GM19351 (cell line): ENCODE results near the gene CCKAR.

Experiments used
- ATAC-seq: cut with Tn5 transposase; IDR thresholded peaks from one replicate; pipeline ENCODE4 v1.9.1; 2021; ENCODE audit warnings: mild to moderate bottlenecking, moderate library complexity; ENCODE audit not compliant: unreplicated experiment

The CCKAR gene

DNA sequence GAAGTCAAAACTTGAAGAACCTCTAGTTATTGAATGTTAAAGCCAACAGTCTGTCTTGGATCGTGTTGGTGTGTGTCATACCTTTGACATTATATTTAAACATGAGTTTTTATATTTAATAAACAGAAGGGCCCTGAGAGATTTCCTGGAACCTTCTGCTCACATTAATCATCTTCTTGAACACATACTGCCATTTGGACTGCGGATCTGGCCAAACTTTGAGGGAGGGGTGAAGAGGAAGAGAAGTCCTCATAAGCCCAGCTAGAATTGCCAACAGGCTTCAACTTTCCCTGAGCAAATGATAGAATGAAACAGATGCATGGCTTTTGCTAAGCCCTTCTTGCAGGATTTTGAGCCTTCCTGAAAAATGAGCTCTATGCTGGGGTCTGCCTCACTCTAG lies 27.4 kb downstream of the CCKAR start:
- ATAC-seq: no peak

DNA sequence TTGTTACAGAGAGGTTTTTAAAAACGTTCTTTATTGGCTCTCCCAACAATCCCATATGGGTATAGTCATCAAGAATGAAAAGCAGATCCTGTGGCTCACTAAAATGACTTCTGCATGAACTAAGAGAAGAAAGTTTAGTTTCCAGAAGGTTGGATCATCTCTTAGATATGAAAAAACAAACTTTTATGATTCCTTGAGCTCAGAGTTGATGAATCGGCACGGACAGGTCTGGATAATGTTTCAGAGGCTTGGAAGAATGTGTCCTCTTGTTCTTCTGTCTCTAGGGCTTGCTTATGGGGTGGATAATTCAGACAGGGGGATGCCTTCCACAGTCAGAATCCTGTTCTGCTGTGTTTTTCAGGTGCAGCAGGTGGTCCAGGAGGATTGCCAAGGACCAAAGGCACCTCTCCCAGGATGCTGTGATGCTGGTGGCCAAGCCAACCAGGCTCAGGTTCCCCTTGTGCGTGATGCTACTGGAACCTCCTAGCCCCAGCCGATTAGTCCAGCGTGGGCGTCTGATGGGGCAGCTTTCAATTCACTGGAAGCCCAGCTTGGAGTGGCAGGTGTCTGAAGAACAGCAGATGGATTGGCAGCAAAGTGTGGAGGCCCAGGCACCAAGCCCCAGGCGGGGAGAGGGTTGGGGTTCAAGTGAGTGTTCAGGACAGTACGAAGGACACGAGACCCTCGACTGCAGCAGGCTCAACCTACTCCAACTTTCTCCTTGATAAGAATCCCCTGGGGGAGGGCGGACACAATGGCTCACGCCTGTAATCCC lies 30.3 kb downstream of the CCKAR start:
- ATAC-seq: no peak

DNA sequence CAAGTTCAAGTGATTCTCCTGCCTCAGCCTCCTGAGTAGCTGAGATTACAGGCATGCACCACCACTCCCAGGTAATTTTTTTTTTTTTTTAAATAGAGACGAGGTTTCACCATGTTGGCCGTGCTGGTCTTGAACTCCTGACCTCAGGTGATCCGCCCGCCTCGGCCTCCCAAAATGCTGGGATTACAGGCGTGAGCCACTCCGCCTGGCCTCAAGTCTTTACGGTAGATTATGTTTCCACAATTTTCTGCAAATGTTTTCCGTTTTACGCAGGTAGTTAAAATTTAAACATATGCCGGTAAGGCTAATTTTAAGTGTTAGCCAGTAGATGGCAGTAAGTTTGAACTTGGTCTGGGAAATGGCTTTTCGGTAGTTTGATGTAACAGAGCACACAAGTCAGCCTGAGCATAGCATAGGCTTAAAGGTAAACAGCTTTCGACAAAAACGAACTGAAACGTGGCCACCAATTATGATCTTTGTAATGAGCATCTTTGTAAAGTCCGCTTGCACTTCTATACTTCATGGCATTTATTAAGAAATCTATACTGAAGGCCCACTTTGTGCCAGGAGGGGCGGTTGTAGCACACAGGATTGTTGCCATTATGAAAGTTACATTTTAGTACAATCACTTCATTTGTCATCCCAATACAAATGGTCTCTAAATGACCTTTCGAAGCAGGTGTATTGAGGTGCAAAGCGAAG lies 31.1 kb downstream of the CCKAR start:
- peak; percentile 88 for ATAC-seq

DNA sequence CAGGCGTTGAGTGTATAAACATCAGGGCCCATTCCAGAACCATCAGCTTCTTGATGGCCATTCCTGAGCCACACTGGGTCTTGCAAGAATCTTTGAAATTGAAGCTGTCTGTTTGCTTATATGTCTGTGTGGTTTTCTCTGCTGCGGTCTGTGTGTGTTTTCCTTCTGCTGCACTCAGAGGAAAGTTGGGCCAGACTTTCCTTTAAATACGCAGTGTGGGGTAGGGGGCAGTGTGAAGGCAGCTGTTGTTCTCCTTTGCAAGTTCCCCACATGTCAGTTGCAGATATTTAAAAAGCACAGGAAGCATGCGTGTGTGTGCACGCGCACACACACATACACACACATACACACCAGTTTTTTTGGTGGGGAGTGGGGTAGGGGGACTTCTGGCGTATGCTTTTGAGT lies 32.1 kb downstream of the CCKAR start:
- ATAC-seq: no peak

DNA sequence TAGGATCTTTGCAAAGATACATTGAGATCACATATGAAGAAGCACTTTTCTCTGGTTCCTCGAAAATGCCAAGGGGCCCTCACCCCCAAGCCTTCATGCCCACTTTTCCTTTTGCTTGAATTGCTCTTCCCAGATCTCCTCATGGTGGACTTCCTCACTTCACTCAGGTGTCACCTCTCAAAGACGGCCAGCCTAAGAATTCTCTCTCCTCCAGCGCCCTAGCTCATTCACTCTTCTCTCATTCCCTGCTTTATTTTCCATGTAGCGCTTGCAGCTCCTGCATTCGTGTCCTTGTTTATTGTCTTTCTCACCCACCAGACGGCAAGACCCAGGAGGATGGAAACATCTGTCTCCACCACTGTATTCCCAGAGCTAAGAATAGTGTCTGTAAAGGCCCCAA lies 32.9 kb downstream of the CCKAR start:
- no peak for ATAC-seq

DNA sequence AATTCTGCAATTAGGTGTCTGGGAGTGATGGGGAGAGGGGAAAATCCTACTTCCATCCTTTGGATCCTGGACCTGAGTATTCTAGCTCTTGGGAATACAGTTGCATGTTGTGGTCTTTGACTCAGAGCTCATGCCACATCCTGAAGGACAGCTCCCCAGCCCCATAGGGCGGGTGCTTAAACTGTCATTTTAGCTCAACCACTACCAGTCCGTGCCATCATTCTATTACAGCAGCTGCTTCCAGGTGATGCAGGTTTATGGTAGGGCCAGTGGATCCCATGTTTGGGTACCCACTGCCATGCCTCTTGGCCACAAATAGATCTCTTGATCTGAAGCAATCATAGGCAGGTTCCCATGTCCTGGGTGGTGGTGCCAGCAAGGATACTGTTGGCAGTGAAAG lies 34.7 kb downstream of the CCKAR start:
- ATAC-seq: no peak

DNA sequence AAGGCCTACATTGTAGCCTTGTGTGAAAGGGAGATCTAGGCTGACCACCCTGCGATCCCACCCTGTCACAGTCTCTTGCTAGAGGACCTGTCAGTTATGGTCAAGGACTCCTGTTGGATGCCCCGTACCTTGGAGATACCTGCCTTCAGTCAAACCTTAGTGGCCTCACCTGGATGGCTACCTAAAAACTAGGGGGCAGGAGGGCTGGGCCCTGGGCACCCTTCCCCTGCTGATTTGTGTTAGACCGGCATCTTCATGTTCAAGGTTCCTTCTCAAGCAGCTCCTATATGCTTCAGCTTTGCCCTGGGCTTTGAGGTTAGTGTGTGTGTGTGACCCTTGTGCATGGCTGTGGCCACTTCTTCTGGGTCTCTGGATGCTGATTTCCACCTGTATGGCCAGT lies 35.3 kb downstream of the CCKAR start:
- no peak for ATAC-seq

DNA sequence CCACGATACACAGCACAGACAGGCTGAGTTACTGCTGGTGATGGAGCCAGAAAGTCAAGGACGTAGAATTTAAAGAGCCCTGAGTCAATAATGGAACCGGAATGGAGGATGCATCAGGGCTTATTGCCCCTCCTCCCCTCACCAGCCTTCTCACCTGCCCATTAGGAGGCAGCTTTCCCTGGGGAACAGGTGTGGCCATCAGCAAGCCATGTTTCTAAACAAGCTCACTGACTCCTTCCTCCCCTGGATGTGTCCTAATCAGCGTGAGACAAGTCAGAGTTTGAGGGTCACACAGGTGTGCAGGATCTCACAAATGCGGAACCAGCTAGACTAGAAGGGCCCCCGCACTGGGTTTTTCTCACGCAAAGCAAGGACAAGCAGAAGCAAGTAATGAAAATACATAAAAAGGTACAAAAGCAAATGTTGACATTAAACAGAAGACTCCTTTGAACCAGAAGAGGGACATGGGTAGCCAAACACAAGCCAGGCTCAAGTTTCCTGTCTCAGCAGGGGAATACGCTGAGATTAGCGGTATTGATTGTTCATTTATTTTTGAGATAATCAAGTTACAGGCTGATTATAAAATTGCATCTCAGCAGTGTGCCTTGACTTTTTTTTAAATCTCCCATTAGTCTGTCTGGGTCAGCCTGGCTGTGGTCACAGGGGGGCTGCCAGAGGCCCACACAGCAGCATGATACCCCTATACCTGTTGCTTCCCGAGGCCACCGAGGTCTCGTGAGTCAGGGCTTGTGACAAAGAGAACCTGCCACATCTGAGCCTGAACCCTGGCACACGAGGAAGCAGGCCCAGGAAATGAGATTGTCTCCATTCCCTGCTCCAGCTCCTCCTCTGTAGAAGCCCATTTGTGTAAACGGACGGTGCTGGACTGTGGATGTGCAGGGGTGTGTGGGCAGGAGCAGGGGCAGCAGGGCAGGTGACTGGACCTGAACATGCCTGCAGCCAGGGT lies 37.4 kb downstream of the CCKAR start:
- no peak for ATAC-seq

DNA sequence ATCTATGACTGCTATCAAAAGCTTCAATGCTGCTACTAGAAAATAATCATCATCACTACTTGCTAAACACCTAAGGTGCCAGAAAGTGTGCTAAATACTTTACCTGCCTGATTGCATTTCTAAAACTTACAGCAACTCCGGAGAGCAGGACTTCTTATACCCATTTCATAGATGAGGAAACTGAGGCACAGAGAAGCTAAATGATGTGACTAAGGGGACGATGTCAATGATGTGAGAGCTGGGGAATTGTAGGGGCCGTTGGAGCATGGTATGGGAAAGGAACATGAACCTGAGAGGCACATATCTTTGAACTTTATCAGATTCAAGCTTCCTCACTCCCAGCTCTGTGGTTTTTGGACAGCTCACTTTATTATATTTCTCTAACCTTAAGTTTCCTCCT lies 38.7 kb downstream of the CCKAR start:
- no peak for ATAC-seq

DNA sequence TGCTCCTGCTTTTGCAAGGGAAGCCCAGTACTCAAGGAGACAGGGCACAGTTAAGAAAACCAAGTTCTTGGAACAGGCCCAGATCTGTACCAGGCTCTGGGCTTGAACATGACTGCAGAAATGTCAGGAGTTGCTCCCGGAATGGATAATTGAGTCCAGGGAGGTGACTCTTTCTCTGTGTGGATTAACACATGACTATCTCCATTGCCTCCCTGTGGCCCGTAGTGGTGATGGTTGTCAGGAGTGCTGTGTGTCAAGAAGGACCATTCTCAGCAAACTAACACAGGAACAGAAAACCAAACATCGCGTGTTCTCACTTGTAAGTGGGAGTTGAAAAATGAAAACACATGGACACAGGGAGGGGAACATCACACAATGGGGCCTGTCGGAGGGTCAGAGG lies 39.9 kb downstream of the CCKAR start:
- ATAC-seq: no peak

DNA sequence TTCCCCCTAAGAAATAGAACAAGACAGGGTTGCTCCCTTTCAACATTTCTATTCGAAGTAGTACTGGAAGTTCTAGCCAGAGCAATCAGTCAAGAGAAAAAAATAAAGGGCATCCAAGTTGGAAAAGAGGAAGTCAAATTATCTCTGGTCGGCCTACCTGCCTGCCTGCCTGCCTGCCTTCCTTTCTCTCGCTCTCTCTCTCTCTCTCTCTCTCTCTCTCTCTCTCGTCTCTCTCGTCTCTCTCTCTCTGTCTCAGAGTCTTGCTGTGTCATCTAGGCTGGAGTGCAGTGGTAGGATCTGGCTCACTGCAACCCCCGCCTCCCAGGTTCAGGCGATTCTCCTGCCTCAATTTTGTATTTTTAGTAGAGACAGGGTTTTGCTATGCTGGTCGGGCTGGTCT lies 42.9 kb downstream of the CCKAR start:
- ATAC-seq: no peak

DNA sequence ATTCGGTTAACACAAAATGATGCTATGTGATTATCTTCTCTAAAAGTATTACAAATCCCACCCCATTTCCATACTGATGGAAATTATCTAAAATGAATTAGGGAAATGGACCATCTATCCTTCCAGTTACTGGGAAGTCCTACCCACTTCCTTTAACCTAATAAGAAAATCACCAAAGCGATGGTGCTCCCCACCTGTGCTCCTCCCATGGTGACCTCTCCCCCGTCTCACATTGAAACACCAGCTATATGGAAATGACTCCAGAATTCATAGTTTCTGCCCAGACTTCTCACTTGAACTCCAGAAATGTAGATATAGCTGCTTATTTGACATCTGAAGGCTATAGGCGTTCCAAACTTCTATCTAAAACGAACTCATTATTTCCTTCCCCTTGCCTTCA lies 48.5 kb downstream of the CCKAR start:
- ATAC-seq: no peak

DNA sequence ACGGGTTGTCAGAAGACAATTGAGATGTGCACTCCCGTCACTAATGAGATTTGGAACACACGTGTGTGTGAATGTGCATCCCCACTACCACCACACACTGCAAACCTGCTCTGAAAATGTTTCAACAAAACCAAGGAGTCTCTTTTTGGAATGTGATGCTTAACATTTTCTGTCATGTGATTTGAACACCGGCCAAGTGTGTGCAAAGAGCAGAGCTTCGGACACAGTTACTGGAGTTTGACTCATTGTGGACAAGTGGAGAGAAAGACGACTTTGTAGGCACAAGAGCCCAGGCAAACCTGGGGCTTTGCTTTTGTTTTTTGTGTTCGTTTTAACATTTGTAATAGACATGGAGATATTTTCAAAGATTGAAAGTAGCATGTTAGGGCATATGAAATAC lies 49.2 kb downstream of the CCKAR start:
- ATAC-seq: no peak

DNA sequence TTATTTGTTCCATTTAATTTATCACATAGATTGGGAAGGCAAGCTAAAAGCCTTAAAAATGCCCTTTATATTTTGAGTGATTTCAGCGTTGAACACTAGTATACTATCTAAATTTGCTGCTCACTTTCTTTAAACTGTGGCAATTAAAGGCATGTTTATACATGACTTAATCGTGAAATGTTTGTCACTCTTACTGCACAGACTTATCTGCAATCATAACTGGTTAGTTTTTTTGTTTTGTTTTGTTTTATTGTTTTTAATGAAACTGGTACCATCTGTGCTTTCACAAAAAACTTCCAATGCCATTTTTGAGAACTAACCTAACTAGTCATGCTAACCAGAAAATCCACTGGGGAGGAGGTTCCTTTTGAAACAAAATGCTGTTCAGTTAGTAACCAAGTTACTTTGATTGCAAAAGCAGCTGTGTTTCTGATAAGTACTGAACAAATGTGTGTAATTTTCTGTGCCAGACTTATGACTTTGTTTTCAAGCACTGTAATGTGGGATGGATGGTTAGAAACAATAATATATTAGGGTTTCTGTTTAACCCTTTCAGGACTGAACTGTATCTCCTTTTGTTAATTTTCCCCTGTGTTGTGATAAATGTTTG lies 56.1 kb downstream of the CCKAR start:
- no peak for ATAC-seq

DNA sequence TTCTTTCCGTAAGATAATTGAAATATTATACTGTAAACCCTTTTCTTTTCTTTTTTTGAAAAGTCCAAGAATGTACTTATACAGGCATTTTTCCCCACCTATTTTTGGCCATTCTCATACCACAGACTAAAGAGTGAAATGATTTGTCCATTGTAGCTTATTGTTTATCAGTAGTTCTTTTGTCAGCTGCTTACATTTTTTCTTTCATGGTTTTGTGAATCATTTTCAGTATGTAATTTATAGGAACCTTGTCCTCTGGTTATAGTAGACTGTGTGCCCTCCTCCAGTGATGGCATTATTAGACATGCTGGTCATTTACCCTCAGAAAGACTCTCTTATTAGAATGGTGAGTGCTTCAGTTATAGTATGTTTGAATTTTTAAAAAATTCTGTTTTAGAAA lies 56.7 kb downstream of the CCKAR start:
- ATAC-seq: no peak

DNA sequence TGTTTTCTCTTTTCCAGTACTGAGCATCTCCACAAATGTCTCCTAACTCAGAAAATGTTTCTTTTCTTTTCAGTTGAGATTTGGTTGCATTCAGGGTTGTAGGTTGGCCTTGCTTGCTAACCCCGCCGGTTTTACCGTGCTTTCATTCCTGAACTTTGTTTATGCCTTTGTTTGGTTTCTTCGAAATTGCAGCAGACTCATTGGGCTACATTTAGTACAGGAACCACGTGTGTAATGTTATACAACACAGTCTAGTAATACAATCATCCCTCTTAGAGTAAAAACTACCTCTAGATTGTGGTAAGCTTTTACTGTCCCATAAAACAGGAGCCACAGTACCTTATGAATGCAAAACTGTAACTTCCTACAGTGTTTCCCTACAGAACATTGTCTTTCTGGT lies 57.9 kb downstream of the CCKAR start:
- ATAC-seq: no peak

DNA sequence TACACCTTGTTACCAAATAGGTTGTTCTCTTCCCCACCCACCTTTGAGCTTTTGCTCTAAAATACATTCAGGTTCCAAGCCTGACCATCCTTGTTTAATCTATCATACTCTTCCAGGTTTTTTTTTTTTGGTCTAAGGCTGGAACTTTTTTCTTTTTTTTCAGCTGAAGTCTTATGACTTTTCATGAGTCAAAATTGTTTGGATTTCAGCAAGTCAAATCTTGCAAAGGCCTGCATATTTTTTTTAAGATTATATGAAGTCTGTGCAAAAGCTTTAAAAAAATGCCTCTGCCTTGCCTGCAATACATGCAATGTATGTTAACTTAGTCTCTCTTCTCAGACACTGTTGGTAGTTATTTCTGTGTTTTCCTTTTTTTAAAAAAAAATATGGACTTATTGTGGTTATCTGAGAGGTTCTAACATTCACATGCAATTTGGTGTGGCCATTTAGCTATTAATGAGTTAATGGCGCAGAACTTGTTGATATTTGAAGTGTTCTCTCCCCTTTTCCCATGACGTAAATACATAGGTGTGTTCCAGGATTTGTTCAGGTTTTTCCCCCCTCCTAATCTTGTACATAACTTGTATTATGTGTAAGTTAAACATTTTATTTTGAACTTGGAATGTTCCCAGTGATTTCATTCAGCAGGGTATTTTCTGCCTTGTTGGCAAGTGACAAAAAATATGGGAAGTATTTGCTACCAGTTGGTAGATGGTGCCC lies 58.7 kb downstream of the CCKAR start:
- no peak for ATAC-seq
